Posterior cingulate gyrus (tissue), 11 donors: ENCODE results near the gene DNM2.
"Not testable (repeated sequence)": the region's sequence is repeated elsewhere in the genome, so short reads cannot be mapped to it uniquely, and the experiment has no call there.

Experiments
- DNase-seq, 10 donors: peaks; one replicate each; pipeline versions ENCODE4 v3.0.0 to v3.0.0-alpha.2; 2020 to 2021; ENCODE audit warnings: mixed read lengths in 3 of 10
- intact Hi-C: fragments of 100-400 bp; cut with DNase I; formaldehyde crosslinking; loops from one replicate; pipeline ENCODE4 v1.15.1; 2023

The DNM2 gene

DNA sequence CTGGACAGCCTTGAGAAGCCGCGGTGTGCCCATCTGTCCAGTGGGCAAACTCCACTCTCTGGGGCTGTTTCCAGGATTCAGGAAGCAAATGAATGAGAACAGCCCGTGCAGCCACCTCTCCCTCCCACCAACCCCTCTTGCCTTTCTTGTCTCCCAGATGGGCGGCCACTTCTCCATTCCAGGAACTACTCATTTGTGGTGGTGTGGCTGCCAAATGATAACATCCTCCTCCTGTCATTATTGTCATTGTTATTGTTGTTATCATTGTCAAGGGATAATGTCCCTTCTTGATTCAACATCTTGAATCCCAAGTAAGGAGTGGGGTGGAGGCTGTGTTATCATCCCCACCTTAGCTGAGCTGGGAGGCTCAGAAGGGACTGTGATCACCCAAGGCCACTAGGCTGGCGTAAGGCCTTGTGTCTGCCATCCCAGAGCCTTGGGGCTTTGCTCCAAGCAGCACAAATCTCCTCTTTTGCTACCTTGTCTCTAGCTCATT lies 1.6 kb downstream of the DNM2 start:
- intact Hi-C loops, result loop anchor here (5.0 to 10.0 kb wide), 2 partner anchors 115 to 143 kb away; partner anchors contain the start of gene TMED1
- DNase-seq, result no peak

DNA sequence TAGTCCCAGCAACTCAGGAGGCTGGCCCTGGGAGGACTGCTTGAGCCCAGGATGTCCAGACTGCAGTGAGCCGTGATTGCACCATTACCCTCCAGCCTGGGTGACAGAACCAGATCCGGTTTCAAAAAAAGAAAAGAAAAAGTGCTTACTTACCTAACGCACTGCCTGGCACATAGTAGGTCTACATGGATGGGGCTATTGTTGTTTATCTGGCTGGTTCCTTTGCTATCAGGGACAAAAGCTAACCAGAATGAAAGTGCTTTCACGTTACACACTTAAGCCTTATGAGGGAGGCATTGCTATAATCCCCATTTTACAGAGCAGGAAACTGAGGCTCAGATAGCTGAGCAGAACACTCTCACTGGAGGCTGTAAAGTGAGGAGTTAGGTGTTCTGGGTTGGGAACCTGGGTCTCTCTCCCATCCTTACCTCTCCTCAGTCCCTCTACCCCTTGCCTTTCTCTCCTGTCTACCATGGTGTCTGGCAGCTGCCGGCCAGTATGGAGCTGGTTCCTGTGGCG lies 2.8 kb downstream of the DNM2 start:
- DNase-seq, result no peak
- intact Hi-C loops, result no loop called here

DNA sequence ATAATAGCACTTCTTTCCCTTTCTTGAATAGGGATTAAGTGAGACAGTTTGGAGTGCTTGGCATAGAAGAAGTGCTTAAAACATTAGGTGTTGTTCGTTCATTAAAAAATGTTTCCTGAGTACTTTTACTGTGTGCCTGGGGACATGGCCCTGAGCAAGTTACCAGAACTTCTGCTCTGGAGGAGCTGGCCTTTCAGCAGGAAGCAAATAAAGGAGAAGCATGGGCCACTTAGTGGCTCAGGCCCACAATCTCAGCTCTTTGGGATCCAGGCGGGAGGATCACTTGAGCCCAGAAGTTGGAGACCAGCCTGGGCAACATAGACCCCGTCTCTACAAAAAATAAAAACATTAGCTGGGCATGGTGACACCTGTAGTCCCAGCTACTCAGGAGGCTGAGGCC lies 5.7 kb downstream of the DNM2 start:
- intact Hi-C loops, result no loop called here

DNA sequence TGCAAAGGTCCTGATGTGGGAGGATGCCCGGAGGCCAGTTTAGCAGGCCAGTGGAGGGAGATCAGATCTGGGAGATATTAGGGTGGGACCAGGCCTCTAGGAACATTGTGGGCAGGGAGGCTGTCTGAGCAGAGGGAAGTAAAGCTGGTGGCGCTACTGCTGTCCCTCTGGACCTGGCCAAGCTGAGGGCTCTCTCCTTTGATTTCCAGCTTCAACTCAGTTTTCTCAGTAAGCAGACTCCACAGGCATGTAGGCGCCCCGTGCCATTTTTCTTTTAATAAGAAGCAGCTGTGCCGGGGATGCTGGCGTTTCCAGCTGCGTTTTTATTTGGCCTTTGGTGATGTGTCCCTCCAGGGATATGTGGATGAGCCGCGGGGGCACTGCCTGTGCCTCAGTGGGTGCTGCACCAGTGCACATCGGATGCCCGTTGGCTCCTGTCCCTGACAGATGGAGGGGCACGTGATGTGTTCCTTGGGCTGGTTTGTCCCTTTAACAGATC lies 6.7 kb downstream of the DNM2 start:
- intact Hi-C loops, result no loop called here
- DNase-seq, result peak in 2 of 10 donors; percentile 38 to 87

More for the DNA sequence above, 5.7 kb downstream of the DNM2 start:
- DNase-seq, result no peak

DNA sequence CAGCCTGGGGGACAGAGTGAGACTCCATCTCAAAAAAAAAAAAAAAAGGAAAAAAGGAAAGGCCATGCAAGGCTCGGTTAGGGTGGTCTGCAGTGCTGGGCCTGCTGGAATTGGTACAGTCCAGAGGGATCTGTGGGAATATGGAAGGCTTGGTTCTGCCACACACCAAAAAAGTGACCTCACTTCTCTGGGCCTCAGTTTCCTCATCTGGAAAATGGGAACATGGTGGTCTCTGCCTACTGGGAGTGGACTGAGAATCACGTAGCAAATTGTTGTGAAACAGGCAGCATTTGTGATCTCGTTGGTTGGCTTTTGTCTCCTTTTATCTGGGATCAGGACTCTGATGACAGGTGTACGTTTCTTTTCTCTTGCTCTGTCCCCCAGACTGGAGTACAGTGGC lies 7.5 kb downstream of the DNM2 start:
- intact Hi-C loops, result no loop called here
- DNase-seq, result no peak

DNA sequence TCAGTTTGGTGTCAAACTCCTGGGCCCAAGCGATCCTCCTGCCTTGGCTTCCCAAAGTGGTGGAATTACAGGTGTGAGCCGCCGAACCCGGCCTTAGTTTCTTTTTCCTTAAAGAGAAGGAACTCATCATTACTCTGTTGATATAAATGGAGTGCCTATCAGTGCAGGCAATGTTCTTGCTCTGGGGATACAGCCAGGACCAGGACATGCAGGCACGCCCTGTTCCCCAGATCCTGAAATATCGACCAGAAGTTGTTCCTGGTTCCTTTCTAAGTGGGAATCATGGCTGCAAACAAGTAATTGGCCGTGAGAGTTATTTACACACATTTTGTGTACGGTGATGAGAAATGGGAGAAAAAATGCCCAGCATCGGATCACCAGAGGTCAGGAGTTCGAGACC lies 8.4 kb downstream of the DNM2 start:
- intact Hi-C loops, result no loop called here
- DNase-seq, result no peak

DNA sequence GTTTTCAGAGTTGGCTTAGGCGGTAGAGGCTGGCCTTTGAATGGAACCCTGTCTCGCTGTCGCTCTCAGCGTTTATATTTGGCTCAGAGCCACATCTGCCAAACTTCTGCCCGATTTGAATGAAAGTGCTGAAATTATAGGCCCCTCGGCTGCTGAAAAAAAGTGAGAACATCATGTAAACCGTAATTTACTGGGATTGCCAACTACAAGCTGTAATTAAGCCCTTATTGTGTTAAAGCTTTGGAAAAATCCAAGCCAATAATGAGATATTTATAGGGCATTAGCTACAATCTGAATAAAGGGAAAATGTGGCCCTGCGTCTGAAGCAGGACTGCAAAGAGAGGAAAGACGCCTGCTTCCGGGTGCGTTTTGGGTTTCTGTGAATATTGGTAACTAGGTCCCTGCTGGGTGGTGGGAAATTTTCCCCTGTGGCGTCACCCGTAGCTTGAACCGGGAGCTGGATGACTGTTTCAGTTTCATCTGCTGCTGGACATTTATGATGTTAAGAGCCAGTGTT lies 9.9 kb downstream of the DNM2 start:
- intact Hi-C loops, result no loop called here
- DNase-seq, result peak in 2 of 10 donors; percentile 42 to 89

DNA sequence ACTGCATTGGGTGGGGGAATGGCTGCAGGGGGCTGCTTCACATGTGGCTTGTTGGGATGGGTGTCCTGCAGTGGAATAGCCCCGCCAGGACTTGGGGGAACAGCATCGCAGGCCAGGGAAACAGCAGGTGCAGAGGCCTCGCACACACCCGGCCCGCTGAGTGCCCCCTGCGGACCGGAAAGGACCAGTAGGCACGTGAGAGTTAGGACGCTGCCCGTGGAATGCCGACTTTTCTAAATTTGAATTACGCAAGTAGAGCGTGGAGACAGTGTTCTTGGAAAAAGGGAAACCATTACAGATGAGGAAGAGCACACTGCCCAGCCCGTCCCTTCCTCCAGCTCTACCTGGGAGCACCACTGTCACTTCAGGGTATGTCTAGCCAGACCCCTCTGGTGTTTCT lies 11.5 kb downstream of the DNM2 start:
- DNase-seq, result no peak
- intact Hi-C loops, result no loop called here

DNA sequence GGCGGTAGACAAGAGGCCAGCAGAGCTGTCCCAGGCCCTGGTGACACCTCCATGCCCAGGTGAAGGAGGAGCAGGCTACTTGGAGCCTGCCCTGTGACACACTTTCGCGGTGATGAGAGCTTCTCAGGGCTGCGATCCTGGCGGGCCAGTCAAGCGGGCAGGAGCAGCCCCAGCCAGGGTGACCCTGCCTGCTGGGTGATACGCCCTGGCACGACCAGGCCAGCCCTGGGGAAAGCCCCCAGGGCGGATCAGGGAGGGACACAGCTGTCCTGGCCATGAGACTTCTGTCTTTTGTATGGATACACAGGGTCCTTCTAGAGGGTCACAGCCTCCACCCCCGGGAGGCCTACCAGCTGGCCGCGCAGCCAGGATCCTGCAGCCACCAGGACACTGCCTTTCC lies 13.1 kb downstream of the DNM2 start:
- intact Hi-C loops, result no loop called here
- DNase-seq, result peak in 3 of 10 donors; percentile 46 to 91 (median 69)

DNA sequence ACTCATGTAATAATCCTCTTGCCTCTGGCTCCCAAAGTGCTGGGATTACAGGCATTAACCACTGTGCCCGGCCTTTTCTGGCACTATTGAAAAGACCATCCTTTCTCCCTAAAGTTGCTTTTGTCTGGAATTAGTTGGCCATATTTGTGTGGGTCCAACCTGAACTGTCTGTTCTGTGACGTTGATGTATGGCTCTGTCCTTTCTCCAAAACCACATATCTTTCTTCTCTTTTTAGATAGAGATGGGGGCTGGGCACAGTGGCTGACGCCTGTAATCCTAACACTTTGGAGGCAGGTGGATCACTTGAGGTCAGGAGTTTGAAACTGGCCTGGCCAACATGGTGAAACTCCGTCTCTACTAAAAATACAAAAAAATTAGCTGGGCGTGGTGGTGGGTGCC lies 17.9 kb downstream of the DNM2 start:
- intact Hi-C loops, result no loop called here
- no peak for DNase-seq

DNA sequence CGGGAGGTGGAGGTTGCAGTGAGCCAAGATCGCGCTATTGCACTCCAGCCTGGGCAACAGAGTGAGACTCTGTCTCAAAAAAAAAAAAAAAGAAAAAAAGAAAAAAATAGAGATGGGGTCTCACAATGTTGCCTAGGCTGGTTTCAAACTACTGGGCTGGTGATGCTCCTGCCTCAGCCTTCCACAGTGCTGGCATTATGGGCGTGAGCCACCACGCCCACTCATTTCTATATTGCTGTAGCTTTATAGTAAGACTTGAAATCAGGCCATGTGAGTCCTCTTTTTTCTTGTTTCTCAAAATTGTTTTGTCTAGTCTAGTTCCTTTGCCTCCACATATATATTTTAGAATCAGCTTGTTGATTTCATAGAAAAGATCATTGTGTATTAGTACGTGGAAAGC lies 18.3 kb downstream of the DNM2 start:
- intact Hi-C loops, result no loop called here
- DNase-seq, result no peak

DNA sequence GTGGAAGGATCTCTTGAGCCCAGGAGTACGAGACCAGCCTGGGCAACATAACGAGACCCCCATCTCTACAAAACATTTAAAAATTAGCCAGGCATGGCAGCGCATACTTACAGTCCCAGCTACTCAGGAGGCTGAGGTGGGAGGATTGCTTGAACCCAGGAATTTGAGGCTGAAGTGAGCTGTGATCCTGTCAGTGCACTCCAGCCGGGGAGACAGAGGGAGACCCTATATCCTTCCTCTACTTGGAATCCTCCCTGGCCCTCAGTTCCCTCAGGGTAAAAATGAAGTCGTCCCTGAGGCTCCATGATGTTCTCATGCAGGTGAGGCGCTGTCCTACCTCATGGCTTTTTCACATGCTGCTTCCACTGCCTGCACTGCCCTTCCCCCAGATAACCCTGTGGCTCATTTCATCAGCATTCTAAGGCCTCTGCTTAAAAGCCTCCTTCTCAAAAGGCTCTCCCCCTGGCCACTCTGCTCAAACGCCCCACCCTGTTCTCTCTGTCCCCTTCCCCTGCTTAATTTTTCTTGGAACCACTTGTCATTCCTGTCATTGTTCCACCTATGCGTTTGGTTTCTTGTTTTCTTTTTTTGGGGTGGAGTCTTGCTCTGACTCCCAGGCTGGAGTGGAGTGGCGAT lies 19.2 kb downstream of the DNM2 start:
- DNase-seq, result no peak
- intact Hi-C loops, result no loop called here

DNA sequence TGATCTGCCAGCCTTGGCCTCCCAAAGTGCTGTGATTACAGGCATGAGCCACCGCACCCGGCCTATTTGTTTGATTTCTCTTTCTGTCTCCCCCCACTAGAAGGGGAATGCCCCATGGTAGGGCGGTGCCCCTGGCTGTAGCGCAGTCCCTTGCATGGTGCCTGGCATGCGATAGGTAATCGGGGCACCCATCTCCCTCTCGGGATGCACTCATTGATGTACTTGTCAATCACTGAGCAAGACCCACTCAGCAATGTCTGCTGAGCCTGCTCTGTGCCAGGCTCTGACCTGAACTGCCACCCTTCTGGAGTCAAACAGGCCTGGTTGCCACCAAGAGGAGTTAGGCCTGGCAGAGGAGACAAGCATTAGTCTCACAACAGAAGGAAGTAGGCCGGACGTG lies 19.8 kb downstream of the DNM2 start:
- DNase-seq, result no peak
- intact Hi-C loops, result no loop called here

DNA sequence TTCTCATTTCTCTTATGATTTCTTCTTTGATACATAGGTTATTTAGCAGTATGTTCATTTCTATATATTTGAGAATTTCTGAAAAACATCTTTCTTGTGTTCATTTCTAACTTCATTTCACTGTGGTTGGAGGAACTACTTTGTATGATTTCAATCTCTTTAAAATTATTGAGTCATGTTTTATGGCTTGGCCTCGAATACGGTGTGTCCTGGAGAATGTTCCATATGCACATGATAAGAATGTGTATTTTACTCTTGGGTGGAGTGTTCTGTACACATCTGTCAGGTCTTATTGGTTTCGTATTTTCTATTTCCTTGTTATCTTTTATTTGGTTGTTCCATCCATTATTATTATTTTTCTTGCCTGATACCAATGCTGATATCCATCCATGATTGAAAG lies 22.9 kb downstream of the DNM2 start:
- no peak for DNase-seq
- intact Hi-C loops, result no loop called here

DNA sequence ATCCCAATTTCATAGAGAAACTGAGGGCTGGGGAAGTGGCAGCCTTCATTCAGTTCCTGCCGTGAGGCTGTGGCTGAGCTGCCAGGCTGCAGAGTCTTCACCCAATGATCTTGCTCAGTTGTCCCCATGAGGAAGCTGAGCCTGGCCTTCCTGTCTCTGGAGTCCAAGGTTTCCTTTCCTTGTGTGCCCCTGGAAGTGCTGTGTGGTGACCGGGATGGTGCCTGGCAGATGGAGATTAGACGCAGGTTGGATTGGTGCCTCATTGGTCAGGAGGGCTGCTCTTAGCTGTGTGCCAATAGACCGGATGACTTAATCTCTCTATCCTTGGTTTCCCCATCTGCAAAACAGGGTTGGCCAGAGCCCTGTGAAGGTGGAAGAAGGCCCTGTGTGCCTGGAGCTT lies 24.6 kb downstream of the DNM2 start:
- intact Hi-C loops, result no loop called here
- DNase-seq, result no peak

DNA sequence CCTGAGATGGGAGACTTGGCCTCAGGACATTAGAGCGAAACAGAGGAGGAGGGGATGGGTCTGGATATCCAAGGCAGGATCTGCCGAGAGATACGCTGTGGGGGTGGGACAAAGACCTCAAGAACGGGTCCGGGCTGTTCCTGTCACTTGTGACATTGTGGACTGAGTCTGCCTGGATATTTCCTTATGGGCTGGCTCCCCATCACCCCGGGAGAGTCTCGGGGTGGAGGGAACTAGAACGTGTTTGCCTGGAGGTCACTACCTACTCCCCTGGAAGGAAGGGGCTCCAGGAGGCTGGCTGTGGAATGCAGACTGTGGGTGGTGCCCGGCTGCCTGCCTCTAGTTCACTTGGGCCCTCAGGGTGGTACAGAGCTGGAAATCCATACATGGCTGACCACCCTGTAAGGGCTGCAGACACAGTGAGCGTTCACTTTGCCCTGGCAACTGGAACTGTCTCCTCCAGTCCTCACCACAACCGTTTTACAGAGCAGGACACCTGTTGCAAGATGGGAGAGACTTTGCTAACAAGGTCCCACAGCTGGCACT lies 26.4 kb downstream of the DNM2 start:
- no peak for DNase-seq
- intact Hi-C loops, result no loop called here

DNA sequence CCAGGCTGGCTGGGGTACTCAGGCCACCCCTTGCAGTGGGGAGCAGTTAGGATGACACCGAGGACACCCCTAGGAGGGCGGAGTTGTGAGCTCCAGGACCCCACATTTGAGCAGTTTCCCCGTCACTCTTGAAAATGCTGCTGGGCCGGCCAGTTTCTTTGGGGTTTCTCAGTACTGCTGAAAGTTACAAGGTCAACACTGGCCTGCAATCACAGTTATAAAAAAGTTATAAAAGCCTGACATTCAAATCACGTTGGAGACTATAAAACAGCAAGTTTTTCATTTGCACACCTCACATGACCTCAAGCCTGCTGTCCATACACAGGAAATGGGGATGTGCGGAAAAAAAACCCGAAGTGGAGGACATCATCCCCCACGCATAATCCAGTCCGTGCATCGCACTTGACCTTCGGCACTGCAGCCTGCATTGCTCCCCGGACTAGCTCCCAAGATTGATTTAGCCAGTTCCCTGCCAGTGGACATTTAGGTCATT lies 27.0 kb downstream of the DNM2 start:
- intact Hi-C loops, result no loop called here

DNA sequence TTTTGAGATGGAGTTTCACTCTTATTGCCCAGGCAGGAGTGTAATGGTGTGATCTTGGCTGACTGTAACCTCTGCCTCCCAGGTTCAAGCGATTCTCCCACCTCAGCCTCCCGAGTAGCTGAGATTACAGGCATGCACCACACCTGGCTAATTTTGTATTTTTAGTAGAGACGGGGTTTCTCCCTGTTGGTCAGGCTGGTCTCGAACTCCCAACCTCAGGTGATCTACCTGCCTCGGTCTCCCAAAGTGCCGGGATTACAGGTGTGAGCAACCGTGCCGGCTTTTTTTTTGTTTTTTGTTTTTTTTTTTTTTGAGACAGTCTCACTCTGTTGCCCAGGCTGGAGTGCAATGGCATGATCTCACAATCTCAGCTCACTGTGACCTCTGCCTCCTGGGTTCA lies 28.6 kb downstream of the DNM2 start:
- intact Hi-C loops, DNase-seq: not testable (repeated sequence)

More for the DNA sequence above, 27.0 kb downstream of the DNM2 start:
- DNase-seq, result peak in 1 of 10 donors; percentile 53

DNA sequence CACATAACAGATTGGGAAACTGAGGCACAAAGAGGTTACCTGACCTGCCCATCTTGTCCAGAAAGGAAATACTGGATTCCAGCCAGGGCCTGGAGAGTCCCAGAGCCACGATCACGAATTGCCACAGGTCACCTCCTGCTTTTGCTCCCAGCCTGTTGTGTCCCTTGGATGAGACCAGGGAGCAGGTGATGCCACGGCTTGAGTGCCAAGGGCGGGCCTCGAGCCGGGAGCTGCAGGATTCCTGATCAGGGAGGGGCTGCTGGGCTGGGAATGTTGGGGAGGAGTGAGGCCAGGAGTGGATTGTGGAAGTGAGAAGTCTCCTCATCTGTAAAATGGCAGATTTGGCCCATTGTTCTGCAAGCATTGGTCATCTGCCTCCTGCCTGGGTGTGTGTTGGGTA lies 29.4 kb downstream of the DNM2 start:
- DNase-seq, result peak in 1 of 10 donors; percentile 71
- intact Hi-C loops, result no loop called here

DNA sequence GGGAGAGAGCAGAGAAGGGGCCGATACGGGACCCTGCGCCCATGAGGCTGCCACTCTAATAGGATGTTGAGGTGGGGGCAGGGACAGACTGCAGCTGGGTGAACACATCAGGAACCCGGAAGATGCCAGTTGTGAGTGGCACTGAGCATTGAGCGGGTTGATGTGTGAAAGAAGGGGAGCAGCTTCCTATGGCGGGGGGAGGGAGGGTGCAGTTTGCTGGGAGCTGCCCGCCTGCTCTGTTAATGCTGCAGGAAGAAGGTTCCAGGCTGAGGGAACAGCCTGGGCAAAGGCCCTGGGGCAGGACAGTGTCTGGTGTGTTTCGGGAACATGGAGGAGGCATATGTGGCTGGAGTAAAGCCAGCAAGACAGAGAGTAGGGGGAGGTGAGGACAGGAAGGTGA lies 29.8 kb downstream of the DNM2 start:
- DNase-seq, result peak in 1 of 10 donors; percentile 88
- intact Hi-C loops, result no loop called here

DNA sequence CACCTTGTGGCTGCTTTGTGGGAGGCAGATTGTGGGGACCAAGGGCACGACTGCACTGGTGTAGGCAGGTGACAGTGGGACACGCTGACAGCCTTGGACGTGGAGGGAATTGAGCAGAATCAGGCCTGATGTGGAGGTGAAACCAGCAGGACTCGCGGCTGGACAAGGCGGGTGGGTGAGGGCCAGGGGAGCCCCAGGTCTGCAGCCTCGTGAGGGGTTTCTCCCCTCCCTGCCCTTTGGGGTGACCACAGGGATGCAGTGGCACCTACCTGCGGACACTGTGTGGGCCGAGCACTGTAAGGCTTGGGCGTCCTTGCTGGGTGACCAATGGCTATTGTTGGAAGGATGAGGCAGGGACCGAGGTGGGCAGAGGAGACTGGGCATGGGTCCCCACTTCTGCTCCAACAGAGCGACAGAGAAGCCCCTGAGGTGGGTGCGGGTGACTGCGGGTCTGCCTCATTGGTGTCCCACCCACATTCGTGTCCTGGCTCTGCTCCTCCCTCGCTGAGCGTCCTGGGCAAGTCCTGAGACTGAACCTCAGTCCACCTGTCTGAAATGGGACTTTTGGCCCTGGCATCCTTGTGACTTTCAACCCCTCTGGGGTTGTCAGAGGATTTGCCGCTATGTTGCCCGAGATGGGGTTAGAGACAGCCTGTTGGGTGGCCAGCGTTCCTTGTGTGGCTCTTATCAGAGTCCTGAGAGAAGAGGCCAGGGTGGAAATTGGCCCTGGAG lies 30.5 kb downstream of the DNM2 start:
- intact Hi-C loops, result no loop called here
- peak in 1 of 10 donors; percentile 74 for DNase-seq
